SK-N-DZ (cell line): Measurements from ENCODE around the gene SMARCC2.
"Not testable (repeated sequence)": the region's sequence is repeated elsewhere in the genome, so short reads cannot be mapped to it uniquely, and the experiment has no call there.

Experiments used
- DNase-seq: peaks from one replicate; pipeline ENCODE4 v3.0.0-alpha.2; 2015; ENCODE audit warnings: low spot score

The SMARCC2 gene

DNA sequence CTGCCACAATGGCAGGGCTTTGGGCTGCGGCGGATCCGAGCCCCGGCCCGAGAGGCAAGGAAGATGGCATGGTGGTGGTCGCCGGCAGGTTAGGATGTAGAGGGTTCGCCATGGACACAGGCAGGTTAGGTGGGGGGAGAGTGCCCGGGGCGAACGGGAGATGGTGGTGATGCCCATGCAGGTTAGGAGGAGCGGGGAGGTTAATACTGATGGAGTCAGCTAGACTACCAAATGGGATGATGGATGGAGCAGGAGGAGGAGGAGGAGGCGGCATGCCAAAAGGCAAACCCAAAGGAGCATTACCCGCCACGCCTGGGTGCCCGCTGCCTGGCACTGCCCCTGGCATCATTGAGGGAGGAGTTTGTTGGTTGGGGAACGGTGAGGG is 24.9 kb downstream of the SMARCC2 start:
- no peak for DNase-seq

DNA sequence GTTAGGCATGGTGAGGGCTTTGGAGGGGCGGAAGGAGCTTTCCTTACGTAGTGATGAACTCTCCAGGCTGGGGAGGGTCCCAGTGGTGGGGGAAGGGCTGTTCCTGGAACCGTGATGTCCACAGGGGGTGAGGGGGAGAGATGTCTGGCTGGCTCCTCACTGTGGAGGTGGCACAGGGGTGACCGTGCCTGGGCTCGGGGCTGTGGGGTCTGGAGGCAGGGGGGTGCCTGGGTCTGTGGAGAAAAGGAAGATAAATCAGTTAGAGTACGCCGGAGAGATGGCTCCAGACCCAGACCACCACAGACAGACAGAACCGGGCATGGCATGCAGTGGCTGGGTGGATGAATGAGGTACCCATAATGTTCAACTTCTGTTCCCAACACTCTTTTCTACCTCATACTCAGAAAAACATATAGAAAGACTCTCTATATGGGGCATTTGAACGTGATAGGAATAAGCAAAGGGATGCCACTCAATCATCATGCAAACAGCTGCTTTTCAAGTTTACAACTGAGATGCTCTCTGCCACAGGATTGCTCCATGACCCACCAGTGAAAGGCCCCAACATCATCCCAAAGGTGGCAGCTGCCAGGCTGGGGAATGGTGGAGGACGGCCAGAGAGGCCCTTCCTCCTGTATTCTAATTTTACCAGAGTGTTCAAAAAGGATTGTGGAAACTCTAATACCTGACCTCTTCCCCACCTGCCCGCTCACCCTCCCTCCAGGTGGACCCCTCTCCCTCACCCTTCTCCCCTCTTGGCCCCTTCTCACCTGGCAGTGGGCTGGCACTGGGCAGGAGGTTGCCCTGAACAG is 25.5 kb downstream of the SMARCC2 start:
- DNase-seq: no peak

DNA sequence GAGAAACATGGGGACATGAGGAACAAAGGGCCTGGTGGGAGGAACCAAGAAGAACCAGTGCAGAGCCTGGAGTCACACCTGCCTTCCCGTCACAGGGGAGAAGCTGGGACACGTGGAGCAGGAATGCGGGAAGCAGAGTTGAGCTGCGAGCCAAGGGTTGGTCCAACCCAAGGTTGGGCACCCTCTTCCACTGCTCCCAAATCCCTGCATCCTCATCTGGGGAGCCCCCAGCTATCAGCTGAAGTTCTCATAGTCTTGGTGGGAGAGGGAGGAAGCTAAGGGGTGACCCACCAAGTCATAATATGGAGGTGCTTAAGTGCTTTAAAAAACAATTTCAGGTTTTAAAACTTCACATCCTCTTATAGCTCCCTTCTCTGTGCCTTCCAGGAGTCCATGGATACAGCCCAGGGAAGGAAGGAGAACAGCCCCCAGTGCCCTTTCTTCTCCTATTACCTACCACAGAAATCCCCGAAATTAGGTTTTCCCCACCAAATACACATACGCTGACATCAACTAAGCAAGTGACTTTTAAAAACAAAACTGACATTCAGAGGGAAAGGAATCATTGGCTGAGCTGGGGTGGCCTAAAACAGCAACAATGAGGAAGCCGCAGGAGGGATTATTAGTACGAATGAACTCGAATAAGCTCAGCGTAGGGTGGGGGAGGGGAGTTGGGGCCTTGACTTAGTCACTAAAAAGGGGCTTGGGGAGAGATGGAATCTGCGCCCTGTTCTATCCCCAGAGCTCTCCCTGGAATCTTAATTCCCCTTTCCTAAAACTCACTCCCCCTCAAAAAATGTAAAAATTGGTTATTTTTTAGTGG is 26.6 kb downstream of the SMARCC2 start:
- no peak for DNase-seq

DNA sequence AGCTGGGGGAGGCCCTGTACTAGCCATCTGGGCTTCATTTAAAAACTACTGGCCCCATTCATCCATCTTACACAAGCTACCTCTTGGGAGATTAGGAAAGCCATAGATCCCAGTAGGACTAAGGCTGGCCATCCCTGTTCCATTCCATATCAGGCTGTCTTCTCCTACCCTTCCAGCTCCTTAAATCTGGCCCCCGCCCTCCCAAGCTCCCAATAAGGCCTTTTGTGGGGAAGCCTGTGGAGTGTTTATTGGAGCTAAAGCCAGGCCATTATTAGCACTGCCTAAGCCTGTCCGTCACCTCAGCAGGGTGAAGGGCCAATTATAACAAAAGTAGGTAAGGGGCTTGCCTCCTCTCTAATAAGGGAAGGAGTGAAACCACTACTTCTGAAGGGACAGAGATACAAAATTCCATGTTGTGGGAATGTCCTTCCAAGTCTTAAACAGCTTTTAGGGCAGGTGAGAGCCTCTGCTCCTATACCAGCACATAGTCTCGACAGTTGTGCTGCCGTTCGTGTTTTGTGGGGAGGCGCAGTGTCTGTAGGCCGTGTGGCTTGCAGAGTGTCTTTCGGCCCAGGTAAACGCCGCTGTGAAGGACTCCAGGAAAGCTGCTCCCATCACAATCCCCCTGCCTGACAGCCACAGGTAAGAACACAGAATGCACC is 27.5 kb downstream of the SMARCC2 start:
- no peak for DNase-seq

DNA sequence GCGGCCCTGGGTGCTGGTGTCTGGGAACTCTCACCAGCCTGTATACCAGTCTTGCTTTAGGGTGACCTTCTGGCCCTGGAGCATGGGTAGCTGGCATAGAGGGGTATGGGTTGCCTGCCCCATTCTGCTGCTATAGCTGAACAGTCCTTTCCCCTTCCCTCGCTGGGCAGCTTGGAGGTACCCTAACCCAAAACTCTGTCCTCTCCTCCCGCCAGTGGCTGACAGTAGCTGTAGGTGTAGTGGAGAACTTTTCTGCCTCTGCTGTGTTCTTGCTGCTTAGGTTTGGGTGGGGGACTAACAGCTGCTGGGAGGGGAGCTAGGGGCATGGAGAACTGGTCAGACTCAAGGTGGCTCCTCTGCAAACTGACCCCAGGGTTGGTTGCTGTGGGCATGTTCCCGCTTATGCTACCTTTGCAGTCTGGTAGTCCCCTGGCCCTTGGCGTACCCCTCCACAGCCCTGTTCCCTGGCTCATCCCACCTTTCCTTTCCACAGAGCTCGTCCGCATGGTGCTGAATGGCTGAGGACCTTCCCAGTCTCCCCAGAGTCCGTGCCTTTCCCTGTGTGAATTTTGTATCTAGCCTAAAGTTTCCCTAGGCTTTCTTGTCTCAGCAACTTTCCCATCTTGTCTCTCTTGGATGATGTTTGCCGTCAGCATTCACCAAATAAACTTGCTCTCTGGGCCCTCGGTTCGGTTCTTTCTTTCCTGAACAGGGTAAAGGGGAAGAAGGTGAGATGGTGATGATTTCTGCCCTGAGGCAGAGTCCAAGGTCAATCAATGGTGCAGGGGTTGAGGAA is 28.2 kb downstream of the SMARCC2 start:
- no peak for DNase-seq

DNA sequence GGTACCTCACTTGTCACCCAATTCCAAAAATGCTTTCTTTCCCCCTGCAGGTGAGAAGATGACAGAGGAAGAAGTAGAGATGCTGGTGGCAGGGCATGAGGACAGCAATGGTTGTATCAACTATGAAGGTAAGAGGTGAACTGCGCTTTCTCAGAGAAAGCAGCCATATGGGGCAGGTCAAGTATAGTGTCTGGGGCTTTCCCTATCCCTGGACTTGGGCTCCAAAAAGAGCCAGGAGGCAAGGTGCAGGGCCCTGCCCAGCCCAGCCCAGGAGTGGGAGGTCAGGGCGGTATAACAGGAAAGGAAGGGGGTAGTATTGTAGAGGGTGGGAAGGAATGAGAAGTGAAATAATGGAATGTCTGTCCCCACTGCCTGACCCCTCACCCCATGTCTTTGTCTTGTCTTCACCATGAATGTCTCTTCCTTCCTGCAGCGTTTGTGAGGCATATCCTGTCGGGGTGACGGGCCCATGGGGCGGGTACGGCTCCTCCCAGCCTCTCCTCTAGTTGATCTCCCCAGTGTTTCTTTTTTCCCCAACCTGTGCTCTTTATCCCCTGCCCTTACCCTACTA is 29.0 kb downstream of the SMARCC2 start:
- DNase-seq: no peak

DNA sequence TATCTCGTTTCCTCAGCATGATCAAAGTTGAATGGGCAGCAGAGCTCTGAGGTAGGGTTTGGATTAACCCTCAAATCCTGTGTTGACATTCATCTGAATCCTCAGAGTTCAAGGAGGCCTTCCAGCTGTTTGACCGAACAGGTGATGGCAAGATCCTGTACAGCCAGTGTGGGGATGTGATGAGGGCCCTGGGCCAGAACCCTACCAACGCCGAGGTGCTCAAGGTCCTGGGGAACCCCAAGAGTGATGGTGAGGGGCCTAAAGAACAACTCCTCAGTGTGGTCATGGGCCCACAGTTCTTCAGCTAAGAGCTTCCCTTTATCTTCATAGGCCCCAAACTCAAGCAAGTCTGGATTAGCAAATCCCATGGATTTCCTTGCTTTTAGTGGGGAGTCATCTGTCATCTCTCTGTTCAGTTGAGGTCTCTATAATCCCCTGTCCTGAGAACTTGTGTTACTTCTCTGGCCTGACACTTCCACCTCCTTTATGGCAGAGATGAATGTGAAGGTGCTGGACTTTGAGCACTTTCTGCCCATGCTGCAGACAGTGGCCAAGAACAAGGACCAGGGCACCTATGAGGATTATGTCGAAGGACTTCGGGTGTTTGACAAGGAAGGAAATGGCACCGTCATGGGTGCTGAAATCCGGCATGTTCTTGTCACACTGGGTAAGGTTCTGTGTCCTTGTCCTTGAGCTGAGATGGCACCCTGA is 29.6 kb downstream of the SMARCC2 start:
- DNase-seq: no peak

DNA sequence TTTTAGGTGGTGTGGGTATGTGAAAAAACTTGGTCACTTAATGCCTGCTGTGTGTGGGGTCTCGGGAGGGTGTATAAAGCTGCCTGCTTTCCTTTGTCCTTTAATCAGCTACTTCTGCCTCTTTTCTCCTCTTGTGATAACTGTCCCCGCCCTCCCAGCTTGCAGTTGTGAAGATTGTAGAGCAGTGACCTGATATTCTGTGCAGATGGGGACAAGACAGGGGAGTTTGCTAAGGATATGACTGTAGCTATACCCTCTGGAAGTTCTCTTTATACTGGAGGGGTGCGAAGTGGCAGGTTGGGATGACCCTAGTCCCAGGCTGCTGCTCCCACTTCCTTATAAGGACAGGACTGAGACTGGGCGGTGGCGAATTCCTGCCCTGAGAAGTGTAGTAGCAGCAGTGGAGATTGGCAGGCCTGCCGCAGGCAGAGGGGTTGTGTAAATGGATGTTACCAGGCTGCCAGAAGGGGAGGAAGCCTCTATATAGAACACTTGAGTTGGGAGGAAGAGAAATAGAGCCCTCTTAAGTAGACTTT is 30.3 kb downstream of the SMARCC2 start:
- DNase-seq: peak; percentile 76

DNA sequence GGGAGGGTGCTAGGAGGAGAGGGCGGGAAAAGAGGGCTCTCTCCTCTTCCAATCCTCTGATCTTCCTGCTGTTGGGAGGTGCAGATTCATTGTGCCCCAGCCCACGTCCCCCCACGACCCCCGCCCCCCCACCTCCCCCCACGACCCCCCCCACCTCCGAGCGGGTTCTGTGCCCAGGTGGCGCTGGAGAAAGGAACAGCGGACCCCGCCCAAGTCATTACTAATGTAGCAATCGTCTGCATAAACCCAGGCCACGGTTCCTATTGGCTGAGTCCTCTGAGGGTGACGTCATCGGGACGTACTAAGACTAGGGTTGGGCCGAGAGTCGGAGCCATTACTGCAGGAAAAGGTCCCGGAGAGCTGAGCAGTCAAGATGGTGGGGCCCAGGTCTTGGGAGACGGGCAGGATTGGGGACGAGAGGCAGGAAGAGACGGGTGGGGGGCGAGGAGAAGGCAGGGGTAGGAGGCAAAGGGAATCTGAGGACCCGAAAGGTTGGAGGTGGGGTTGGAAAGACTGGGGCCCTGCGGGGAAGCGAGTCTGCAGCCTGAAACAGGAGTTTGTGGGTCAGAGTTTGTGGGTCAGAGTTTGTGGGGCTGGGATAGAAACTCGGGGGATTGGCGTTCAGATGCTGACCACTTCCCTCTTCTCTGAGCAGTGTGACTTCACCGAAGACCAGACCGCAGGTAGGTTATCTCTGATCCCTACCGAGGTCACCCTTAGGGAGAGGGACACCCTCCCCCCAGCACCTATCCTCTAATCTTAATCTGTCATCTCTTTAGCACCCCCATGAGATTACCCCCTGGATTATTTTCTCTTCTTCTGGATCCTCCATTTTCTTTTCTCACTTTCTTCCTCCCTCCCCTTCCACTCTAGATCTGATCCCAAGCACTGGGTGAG is 31.0 kb downstream of the SMARCC2 start, which contains the start of gene MYL6:
Gene MYL6, plus strand, starts transcription at position 331 of the 897 bp plus-strand sequence. Its CDS starts 43 bp downstream, at position 374.
- DNase-seq: peak; percentile 98

DNA sequence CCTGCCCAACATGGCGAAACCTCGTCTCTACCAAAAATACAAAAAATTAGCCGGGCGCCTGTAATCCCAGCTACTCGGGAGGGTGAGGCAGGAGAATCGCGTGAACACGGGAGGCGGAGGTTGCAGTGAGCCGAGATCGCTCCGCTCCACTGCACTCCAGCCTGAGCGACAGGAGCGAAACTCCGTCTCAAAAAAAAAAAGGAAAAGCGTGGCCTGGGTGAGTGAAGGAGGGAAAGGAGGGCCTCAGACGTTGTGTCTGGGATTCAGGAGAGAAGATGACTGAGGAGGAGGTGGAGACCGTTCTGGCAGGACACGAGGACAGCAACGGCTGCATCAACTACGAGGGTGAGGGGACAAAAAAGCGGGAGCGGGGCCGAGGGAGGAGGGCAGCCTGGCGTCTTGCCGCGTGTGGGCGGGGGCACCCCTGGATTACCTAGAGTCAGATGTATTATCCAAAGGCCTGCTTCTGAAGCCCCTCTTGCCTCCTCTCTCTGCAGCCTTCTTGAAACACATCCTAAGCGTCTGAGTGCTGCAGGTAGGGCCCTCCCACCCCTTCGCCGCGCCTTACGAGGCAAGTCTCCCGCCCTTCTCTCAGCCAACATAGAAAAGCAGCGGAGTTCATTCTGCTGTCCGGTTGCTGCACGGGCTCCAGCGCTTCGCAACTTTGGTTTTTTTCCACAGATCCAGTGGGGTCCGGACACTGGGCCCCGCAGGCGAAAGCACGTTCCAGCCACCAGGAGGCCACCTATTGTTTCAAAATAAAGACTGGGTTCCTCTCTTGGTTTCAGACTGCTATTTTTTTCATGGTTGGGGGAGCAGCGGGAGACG is 31.9 kb downstream of the SMARCC2 start:
- DNase-seq: peak; percentile 88

- DNase-seq: not testable (repeated sequence)
Measured at GRCh38 chr12:56156464-56157200, 32.7 kb downstream of the SMARCC2 start.

DNA sequence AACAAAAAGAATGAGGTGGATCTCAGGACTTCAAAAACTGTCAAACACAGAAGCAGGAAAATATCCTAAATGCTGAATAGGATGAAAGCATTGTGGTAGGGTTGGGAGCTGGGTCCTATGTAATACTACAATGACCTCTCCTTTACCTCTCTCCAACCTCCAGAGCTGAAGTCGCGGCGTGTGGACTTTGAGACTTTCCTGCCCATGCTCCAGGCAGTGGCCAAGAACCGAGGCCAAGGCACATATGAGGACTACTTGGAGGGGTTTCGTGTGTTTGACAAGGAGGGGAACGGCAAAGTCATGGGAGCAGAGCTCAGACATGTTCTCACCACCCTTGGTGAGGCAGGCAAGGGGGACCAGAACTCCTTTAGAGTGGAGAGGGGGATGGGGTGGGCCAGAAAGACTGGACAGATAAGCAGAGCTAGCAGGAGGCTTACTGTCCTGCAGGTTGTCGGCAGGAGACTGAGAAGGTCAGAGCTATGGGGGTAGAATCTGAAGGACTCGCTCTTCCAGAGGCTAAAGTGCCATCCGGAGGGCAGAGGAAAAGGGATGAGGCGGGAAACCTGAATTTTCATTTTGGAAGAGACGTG is 33.9 kb downstream of the SMARCC2 start:
- DNase-seq: no peak

DNA sequence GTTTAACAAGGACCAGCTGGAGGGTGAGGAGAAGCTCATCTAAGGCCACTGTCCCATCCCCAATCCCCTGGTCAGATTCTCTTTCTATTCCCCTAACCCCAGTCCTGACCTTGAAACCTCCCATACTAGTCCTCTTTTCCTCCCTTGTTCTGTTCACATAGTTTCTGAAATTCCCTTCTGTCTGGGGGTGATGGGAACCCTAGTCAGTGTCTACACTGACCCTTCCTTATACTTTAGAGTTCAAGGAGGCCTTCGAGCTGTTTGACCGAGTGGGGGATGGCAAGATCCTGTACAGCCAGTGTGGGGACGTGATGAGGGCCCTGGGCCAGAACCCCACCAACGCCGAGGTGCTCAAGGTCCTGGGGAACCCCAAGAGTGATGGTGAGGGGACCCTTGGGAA is 34.5 kb downstream of the SMARCC2 start:
- DNase-seq: no peak

GRCh38 chr12:56154246-56154771 is 35.0 kb downstream of the SMARCC2 start:
- DNase-seq: no peak

GRCh38 chr12:56153678-56154065 is 35.6 kb downstream of the SMARCC2 start:
- DNase-seq: no peak

GRCh38 chr12:56152756-56153677 is 36.3 kb downstream of the SMARCC2 start:
- no peak for DNase-seq
